ENCODE results near the gene DOK5.

Gene DOK5

GRCh38 chr20:54512694-54513093 is 37.3 kb downstream of the DOK5 start:
- TF ChIP-seq EZH2phosphoT487 (IDR thresholded peaks at IDR 0.05; ENCODE audit: borderline replicate concordance, low read length) (no peak), CTCF (IDR thresholded peaks at IDR 0.05; ENCODE audit: low read depth, low read length, poor library complexity, severe bottlenecking) (no peak)
- Histone ChIP-seq H3K4me1 (ENCODE audit: control insufficient read depth, low read length) (no peaks in the 10 kb centered on the region), H3K27me3 (ENCODE audit: control insufficient read depth, low read length) (no peaks in the 10 kb centered on the region), H3K9me3 (ENCODE audit: control insufficient read depth, insufficient read depth, low read length) (no peaks in the 10 kb centered on the region), H3K9me2 (replicated peaks; ENCODE audit: control insufficient read depth, low read length) (no peaks in the 10 kb centered on the region), H3K36me3 (ENCODE audit: control insufficient read depth, low read length) (no peaks in the 10 kb centered on the region), H3F3A (ENCODE audit: control insufficient read depth, insufficient read depth) (no peaks in the 10 kb centered on the region), H3K4me2 (ENCODE audit: low read length) (no peak overlapping the region), H3K27ac (ENCODE audit: low read depth, low read length) (no peak overlapping the region), H4K20me1 (ENCODE audit: control insufficient read depth, insufficient read depth, low read depth, low read length) (no peaks in the 10 kb centered on the region), H3K4me3 (ENCODE audit: low read length) (no peak overlapping the region), H3K79me2 (ENCODE audit: control insufficient read depth, low read length) (no peaks in the 10 kb centered on the region)

- Histone ChIP-seq H3F3A (ENCODE audit: control insufficient read depth, insufficient read depth) (no peaks in the 10 kb centered on the region), H3K36me3 (ENCODE audit: control insufficient read depth, low read length) (no peaks in the 10 kb centered on the region), H3K9me3 (ENCODE audit: control insufficient read depth, insufficient read depth, low read length) (no peaks in the 10 kb centered on the region), H3K27ac (ENCODE audit: low read depth, low read length) (no peak overlapping the region), H3K79me2 (ENCODE audit: control insufficient read depth, low read length) (no peaks in the 10 kb centered on the region), H4K20me1 (ENCODE audit: control insufficient read depth, insufficient read depth, low read depth, low read length) (no peaks in the 10 kb centered on the region), H3K4me3 (ENCODE audit: low read length) (no peak overlapping the region), H3K4me2 (ENCODE audit: low read length) (no peak overlapping the region), H3K9me2 (replicated peaks; ENCODE audit: control insufficient read depth, low read length) (no peaks in the 10 kb centered on the region), H3K4me1 (ENCODE audit: control insufficient read depth, low read length) (no peaks in the 10 kb centered on the region), H3K27me3 (ENCODE audit: control insufficient read depth, low read length) (no peaks in the 10 kb centered on the region)
- TF ChIP-seq CTCF (IDR thresholded peaks at IDR 0.05; ENCODE audit: low read depth, low read length, poor library complexity, severe bottlenecking) = no peak
Observed at GRCh38 chr20:54514028-54514607, 38.7 kb downstream of the DOK5 start.

GRCh38 chr20:54515793-54516628 is 40.6 kb downstream of the DOK5 start:
- Histone ChIP-seq H3K36me3 (ENCODE audit: control insufficient read depth, low read length) (no peaks in the 10 kb centered on the region), H3K9me2 (replicated peaks; ENCODE audit: control insufficient read depth, low read length) (no peaks in the 10 kb centered on the region), H3K4me2 (ENCODE audit: low read length) (no peak overlapping the region), H4K20me1 (ENCODE audit: control insufficient read depth, insufficient read depth, low read depth, low read length) (no peaks in the 10 kb centered on the region), H3F3A (ENCODE audit: control insufficient read depth, insufficient read depth) (no peaks in the 10 kb centered on the region), H3K4me1 (ENCODE audit: control insufficient read depth, low read length) (no peaks in the 10 kb centered on the region), H3K27ac (ENCODE audit: low read depth, low read length) (no peak overlapping the region), H3K4me3 (ENCODE audit: low read length) (no peak overlapping the region), H3K27me3 (ENCODE audit: control insufficient read depth, low read length) (no peaks in the 10 kb centered on the region), H3K9me3 (ENCODE audit: control insufficient read depth, insufficient read depth, low read length) (no peaks in the 10 kb centered on the region), H3K79me2 (ENCODE audit: control insufficient read depth, low read length) (no peaks in the 10 kb centered on the region)
- TF ChIP-seq CTCF (IDR thresholded peaks at IDR 0.05; ENCODE audit: low read depth, low read length, poor library complexity, severe bottlenecking) = no peak
- TF ChIP-seq EZH2phosphoT487 (IDR thresholded peaks at IDR 0.05; ENCODE audit: borderline replicate concordance, low read length) = no peak

All from DOHH2 (cell line).